ENCODE data around the gene ISG20L2.
A peak's percentile ranks its signal among the peaks of the same experiment; 100 is the strongest.

The ISG20L2 gene

GRCh38 chr1:156707417-156708217, 20.9 kb downstream of the ISG20L2 start:
- no peak for DNase-seq (ENCODE audit: low read depth in 2 of 3, low spot score in 1 of 3)

GRCh38 chr1:156706657-156707416, 21.7 kb downstream of the ISG20L2 start:
- no peak for DNase-seq (ENCODE audit: low read depth in 2 of 3, low spot score in 1 of 3)

- peak; percentile 52 to 76 (median 63) for DNase-seq (ENCODE audit: low read depth in 2 of 3, low spot score in 1 of 3)
Measured at GRCh38 chr1:156705918-156706656, 22.5 kb downstream of the ISG20L2 start.

GRCh38 chr1:156705321-156705917, 23.1 kb downstream of the ISG20L2 start, which contains the start of gene CRABP2:
Gene CRABP2 (minus strand): TSS chr1:156705583. CDS start chr1:156705446, 137 bp downstream.
- DNase-seq (ENCODE audit: low read depth in 2 of 3, low spot score in 1 of 3): no peak

GRCh38 chr1:156704930-156705320, 23.6 kb downstream of the ISG20L2 start:
- no peak for DNase-seq (ENCODE audit: low read depth in 2 of 3, low spot score in 1 of 3)

GRCh38 chr1:156704166-156704711, 24.3 kb downstream of the ISG20L2 start:
- no peak for DNase-seq (ENCODE audit: low read depth in 2 of 3, low spot score in 1 of 3)

GRCh38 chr1:156703741-156704140, 24.8 kb downstream of the ISG20L2 start:
- no peak for DNase-seq (ENCODE audit: low read depth in 2 of 3, low spot score in 1 of 3)

GRCh38 chr1:156703336-156703735, 25.2 kb downstream of the ISG20L2 start:
- no peak for DNase-seq (ENCODE audit: low read depth in 2 of 3, low spot score in 1 of 3)

- DNase-seq (ENCODE audit: low read depth in 2 of 3, low spot score in 1 of 3): no peak
Measured at GRCh38 chr1:156700736-156701531, 27.6 kb downstream of the ISG20L2 start.

GRCh38 chr1:156698995-156699394, 29.6 kb downstream of the ISG20L2 start:
- no peak for DNase-seq (ENCODE audit: low read depth in 2 of 3, low spot score in 1 of 3)

- DNase-seq (ENCODE audit: low read depth in 2 of 3, low spot score in 1 of 3): no peak
Measured at GRCh38 chr1:156697481-156697880, 31.1 kb downstream of the ISG20L2 start.

GRCh38 chr1:156696755-156697154, 31.8 kb downstream of the ISG20L2 start:
- no peak for DNase-seq (ENCODE audit: low read depth in 2 of 3, low spot score in 1 of 3)

GRCh38 chr1:156694690-156694962, 33.9 kb downstream of the ISG20L2 start:
- no peak for DNase-seq (ENCODE audit: low read depth in 2 of 3, low spot score in 1 of 3)

- DNase-seq (ENCODE audit: low read depth in 2 of 3, low spot score in 1 of 3): no peak
Measured at GRCh38 chr1:156693848-156694689, 34.5 kb downstream of the ISG20L2 start.

GRCh38 chr1:156692925-156693847, 35.4 kb downstream of the ISG20L2 start:
- no peak for DNase-seq (ENCODE audit: low read depth in 2 of 3, low spot score in 1 of 3)

- DNase-seq (ENCODE audit: low read depth in 2 of 3, low spot score in 1 of 3): no peak
Measured at GRCh38 chr1:156692441-156692924, 36.1 kb downstream of the ISG20L2 start.

- no peak for DNase-seq (ENCODE audit: low read depth in 2 of 3, low spot score in 1 of 3)
Measured at GRCh38 chr1:156691665-156692440, 36.7 kb downstream of the ISG20L2 start.

Measured in stimulated activated CD4-positive, alpha-beta T cell treated with anti-CD3 and anti-CD28 coated beads, Interleukin-12 subunit alpha, Interleukin-12 subunit beta, amount 100 ng/mL, for 48 hours (primary cell).